K562 (cell line): ENCODE measurements around the gene HDLBP. TPM values are rescaled to one million over a fixed set of nuclear protein-coding genes. Genes with fewer than 3 reads are reported as not detected.

ENCODE experiments used
- ARID3A ChIP-seq: IDR thresholded peaks from 2 replicates; pipeline ENCODE4 v1.6.1; 2012; ENCODE audit warnings: low read depth, low read length, improper control_type of control experiment, borderline replicate concordance
- CLOCK ChIP-seq: fragments of 250-450 bp; sonication (Bioruptor Pico); IDR thresholded peaks from 2 replicates; pipeline ENCODE4 v1.4.0; 2020; ENCODE audit warnings: mild to moderate bottlenecking, moderate library complexity, borderline replicate concordance
- CTCF ChIP-seq, 3 experiments: IDR thresholded peaks in 2 of 3; conservative IDR thresholded peaks in 1 of 3; 2 replicates each; pipeline ENCODE4 v1.5.1; 2011 to 2012; ENCODE audit warnings: low read length in 3 of 3, mild to moderate bottlenecking in 3 of 3, control low read depth in 2 of 3, improper control_type of control experiment in 1 of 3, inconsistent platforms in 1 of 3, low read depth in 1 of 3, mixed read lengths in 1 of 3, moderate library complexity in 1 of 3; ENCODE audit not compliant: insufficient read depth in 2 of 3
- GMEB1 ChIP-seq: fragments of 250-450 bp; sonication (Bioruptor Pico); IDR thresholded peaks from 2 replicates; pipeline ENCODE4 v1.4.0; 2020; ENCODE audit warnings: mild to moderate bottlenecking
- HMG20B ChIP-seq: fragments of 250-450 bp; sonication (Bioruptor Pico); IDR thresholded peaks from 2 replicates; pipeline ENCODE4 v1.5.0; 2021; ENCODE audit warnings: mild to moderate bottlenecking
- KAT7 ChIP-seq: sonication (generic); formaldehyde crosslinking; IDR thresholded peaks from 2 replicates; pipeline ENCODE4 v1.8.0; 2022; ENCODE audit warnings: missing genetic modification reagents, mild to moderate bottlenecking, borderline replicate concordance
- MAFK ChIP-seq: IDR thresholded peaks from 2 replicates; pipeline ENCODE4 v1.6.1; 2011; ENCODE audit warnings: low read length, improper control_type of control experiment
- PPARD ChIP-seq: fragments of 250-450 bp; sonication (Bioruptor Pico); IDR thresholded peaks from 2 replicates; pipeline ENCODE4 v1.8.0; 2022; ENCODE audit warnings: inconsistent platforms, mild to moderate bottlenecking, moderate library complexity
- SAFB2 ChIP-seq: fragments of 200-400 bp; formaldehyde crosslinking; IDR thresholded peaks from 2 replicates; pipeline ENCODE4 v1.6.1; 2018; ENCODE audit warnings: borderline replicate concordance, low read length, low read depth, moderate library complexity; ENCODE audit not compliant: severe bottlenecking
- SIRT6 ChIP-seq: IDR thresholded peaks from one replicate; pipeline ENCODE4 v1.6.1; 2012; ENCODE audit warnings: low read depth, mild to moderate bottlenecking, control low read depth, inconsistent platforms, low read length, moderate library complexity
- SNAPC5 ChIP-seq: fragments of 250-450 bp; sonication (Bioruptor Pico); IDR thresholded peaks from 2 replicates; pipeline ENCODE4 v1.8.0; 2021; ENCODE audit warnings: moderate library complexity, mild to moderate bottlenecking, inconsistent platforms
- SPI1 ChIP-seq: IDR thresholded peaks from 2 replicates; pipeline ENCODE4 v1.6.1; 2011; ENCODE audit warnings: low read depth, low read length, control low read depth, borderline replicate concordance
- TGIF2 ChIP-seq: sonication (generic); formaldehyde crosslinking; IDR thresholded peaks from 2 replicates; pipeline ENCODE4 v1.8.1; 2022; ENCODE audit warnings: mild to moderate bottlenecking, missing genetic modification reagents, moderate library complexity
- VEZF1 ChIP-seq: fragments of 200-800 bp; sonication (Bioruptor generic); IDR thresholded peaks from 2 replicates; pipeline ENCODE4 v1.6.1; 2017; ENCODE audit warnings: missing genetic modification characterization, missing compliant biosample characterization
- ZC3H4 ChIP-seq: sonication (generic); formaldehyde crosslinking; IDR thresholded peaks from 2 replicates; pipeline ENCODE4 v1.9.0; 2021; ENCODE audit warnings: missing genetic modification reagents, borderline replicate concordance
- ZNF699 ChIP-seq: fragments of 250-450 bp; sonication (Bioruptor Pico); IDR thresholded peaks from 2 replicates; pipeline ENCODE4 v1.8.0; 2021; ENCODE audit warnings: mild to moderate bottlenecking, moderate library complexity; ENCODE audit not compliant: insufficient replicate concordance
- polyA plus RNA-seq, 8 experiments: library from polyadenylated mRNA; depleted of rRNA in 4 of 8; stranded (reverse) in 5 of 8; unstranded in 3 of 8; fragments of >200 nt; fragmentation: Nextera tagmentation in 2 of 8; fragmentation: Illumina TruSeq in 1 of 8; extraction: Ambion mirVana in 2 of 8; extraction: Trizol in 1 of 8; gene quantifications; 2 replicates each; pipeline versions ENCODE4 v1.2.1 to v1.2.3, GENCODE V29; 2011 to 2014; ENCODE audit warnings: inconsistent platforms in 1 of 8, missing spikeins in 1 of 8
- total RNA-seq, 7 experiments: library from RNA; depleted of rRNA in 6 of 7; stranded (reverse); fragments of >200 nt in 6 of 7; fragmentation: Illumina TruSeq in 2 of 7; extraction: Trizol in 2 of 7; gene quantifications; 2 replicates each; pipeline versions ENCODE4 v1.2.1 to v1.2.3, GENCODE V29; 2011 to 2021; ENCODE audit warnings: low replicate concordance in 1 of 7

HDLBP gene
- total and polyA plus RNA-seq, 9 of the 15 experiments (the other 6 are each of a cell fraction or from before 2014, with no cell fraction given), result 24.4 to 378 (median 146) TPM

- TF ChIP-seq ARID3A (no peak), HMG20B (CRISPR knock-in tag) (no peak), CTCF (IDR thresholded peaks at IDR 0.05 in 2 of 3, conservative IDR thresholded peaks at IDR 0.05 in 1 of 3; ENCODE audit: insufficient read depth in 2 of 3, low read depth in 1 of 3, low read length in 3 of 3) (peak in 2 of 3 experiments; percentile 6 to 17; a peak in 1 of 6 replicates), SPI1 (no peak), ZC3H4 (CRISPR knock-in tag) (no peak), CLOCK (CRISPR knock-in tag) (no peak), SNAPC5 (CRISPR knock-in tag) (no peak), VEZF1 (CRISPR knock-in tag) (peak; percentile 87), SAFB2 (no peak), PPARD (CRISPR knock-in tag) (no peak), ZNF699 (no peak), TGIF2 (CRISPR knock-in tag) (no peak), SIRT6 (no peak), GMEB1 (CRISPR knock-in tag) (peak; percentile 89), MAFK (no peak), KAT7 (CRISPR knock-in tag) (no peak)
Measured at GRCh38 chr2:241315093-241315878, at the start of gene HDLBP (continued).
